Activated CD8-positive, alpha-beta T cell treated with anti-CD3 and anti-CD28 coated beads for 36 hours (primary cell): ENCODE measurements around the gene HSPA1L. TPM values are rescaled to one million over a fixed set of nuclear protein-coding genes. Genes with fewer than 3 reads are reported as not detected.
A peak's percentile ranks its signal among the peaks of the same experiment; 100 is the strongest.
"Not testable (repeated sequence)": the region's sequence is repeated elsewhere in the genome, so short reads cannot be mapped to it uniquely, and the experiment has no call there.

Source experiments
- ATAC-seq: fragments of 200-7000 bp; cut with Tn5 transposase; one replicate; pipeline ENCODE4 v1.10.0; 2021; ENCODE audit warnings: mild to moderate bottlenecking, moderate library complexity
- CTCF ChIA-PET: fragments of 350-600 bp; sonication (Branson Sonifier 250); formaldehyde crosslinking; loops from one replicate; lab custom pipeline; 2021; ENCODE audit warnings: antibody characterized with exemption; lab: Charles Lee
- POLR2A ChIA-PET: fragments of 350-600 bp; sonication (Branson Sonifier 250); formaldehyde crosslinking; loops from one replicate; lab custom pipeline; 2021; ENCODE audit warnings: antibody characterized with exemption; lab: Charles Lee
- DNase-seq: peaks from one replicate; pipeline ENCODE4 v3.0.0-alpha.2; 2020
- H3K27ac Mint-ChIP-seq: one replicate; pipeline ENCODE4 v1.8.0; 2021; ENCODE audit warnings: mild to moderate bottlenecking, mixed read lengths
- H3K27me3 Mint-ChIP-seq: one replicate; pipeline ENCODE4 v1.8.0; 2021; ENCODE audit warnings: mixed read lengths
- H3K36me3 Mint-ChIP-seq: one replicate; pipeline ENCODE4 v1.8.0; 2021; ENCODE audit warnings: low read depth, mixed read lengths
- H3K4me1 Mint-ChIP-seq: one replicate; pipeline ENCODE4 v1.8.0; 2021; ENCODE audit warnings: low read depth, mixed read lengths
- H3K4me3 Mint-ChIP-seq: one replicate; pipeline ENCODE4 v1.8.0; 2021; ENCODE audit warnings: mild to moderate bottlenecking, moderate library complexity, mixed read lengths
- H3K9me3 Mint-ChIP-seq: one replicate; pipeline ENCODE4 v1.8.0; 2021; ENCODE audit warnings: mixed read lengths
- CTCF ChIP-seq: fragments of 200-600 bp; IDR thresholded peaks from one replicate; pipeline ENCODE4 v1.8.0; 2022; ENCODE audit warnings: antibody characterized with exemption, mild to moderate bottlenecking
- intact Hi-C: fragments of 100-400 bp; cut with micrococcal nuclease; formaldehyde crosslinking; loops from one replicate; pipeline ENCODE4 v1.10.0; 2022
- total RNA-seq, 2 experiments: library from RNA; stranded (reverse); gene quantifications; one replicate each; pipeline ENCODE4 v1.2.3, GENCODE V29; 2021

Gene HSPA1L
- total RNA-seq, 2 experiments from 2014 or later, result 1.7 to 2.0 TPM

GRCh38 chr6:31861919-31862343, 46.8 kb upstream of the HSPA1L start:
- ChIA-PET POLR2A (interaction anchor here (1.1 kb wide), 1 partner anchor 208 kb away, joined by 4 read pairs; no protein-coding TSS in a partner anchor), CTCF (interaction anchor here (1.4 to 2.0 kb wide), 2 partner anchors 27 to 61 kb away, joined by 5 to 14 read pairs; no protein-coding TSS in a partner anchor)
- Mint-ChIP-seq H3K27ac (peak overlapping the region; percentile 90), H3K4me3 (peak overlapping the region; percentile 84), H3K4me1 (peaks cover 20% of the 10 kb centered on the region), H3K27me3 (no peaks in the 10 kb centered on the region), H3K9me3 (no peaks in the 10 kb centered on the region), H3K36me3 (peaks cover 4% of the 10 kb centered on the region)
- ATAC-seq (no peak), DNase-seq (no peak)
- no peak for TF ChIP-seq CTCF
- intact Hi-C loops, result loop anchor here (2.0 kb wide), 1 partner anchor 23 kb away; no protein-coding TSS in a partner anchor

GRCh38 chr6:31861150-31861549, 46.1 kb upstream of the HSPA1L start:
- peaks cover 20% of the 10 kb centered on the region for H3K4me1 Mint-ChIP-seq
- ChIA-PET POLR2A (no interaction called here), CTCF (no interaction called here)
- TF ChIP-seq CTCF, result no peak
- ATAC-seq (no peak), DNase-seq (no peak)
- intact Hi-C loops, result loop anchor here (2.0 kb wide), 1 partner anchor 22 kb away; no protein-coding TSS in a partner anchor
- no peak overlapping the region for H3K27ac Mint-ChIP-seq
- H3K36me3 Mint-ChIP-seq, result peaks cover 4% of the 10 kb centered on the region
- H3K9me3 Mint-ChIP-seq, result no peaks in the 10 kb centered on the region
- peak overlapping the region; percentile 84 for H3K4me3 Mint-ChIP-seq
- no peaks in the 10 kb centered on the region for H3K27me3 Mint-ChIP-seq

DNA sequence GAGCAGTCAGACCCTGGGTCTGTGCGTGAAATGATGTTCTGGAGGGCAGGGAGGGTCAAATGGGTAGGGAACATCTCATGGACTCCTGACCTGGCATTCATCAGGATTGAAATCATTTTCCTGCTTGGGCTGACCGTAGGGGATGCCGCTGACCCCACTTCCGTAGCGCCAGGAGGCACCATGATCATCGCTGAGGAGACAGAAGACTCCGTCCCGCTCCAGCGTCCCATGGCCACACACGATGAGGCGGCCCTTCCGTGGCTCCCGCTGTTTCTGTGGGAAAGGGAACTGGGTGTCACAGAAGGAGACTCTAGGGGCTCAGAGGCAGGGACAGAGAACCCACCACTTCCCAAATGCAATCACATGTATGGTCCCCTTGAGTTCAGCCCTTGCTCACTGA, 45.3 kb upstream of the HSPA1L start:
- CTCF ChIA-PET, result interaction anchor here (0.7 to 1.3 kb wide), 4 partner anchors 30 to 162 kb away, joined by 3 to 4 read pairs (median 3); partner anchors contain the start of gene SKIC2
- Mint-ChIP-seq H3K4me3 (no peak overlapping the region), H3K9me3 (no peaks in the 10 kb centered on the region), H3K36me3 (peaks cover 4% of the 10 kb centered on the region), H3K27me3 (no peaks in the 10 kb centered on the region), H3K4me1 (peaks cover 20% of the 10 kb centered on the region), H3K27ac (no peak overlapping the region)
- POLR2A ChIA-PET, result interaction anchor here (0.9 kb wide), 1 partner anchor 10 kb away, joined by 3 read pairs; no protein-coding TSS in a partner anchor
- no peak for ATAC-seq
- DNase-seq, result no peak
- intact Hi-C loops, result loop anchor here (2.0 kb wide), 1 partner anchor 22 kb away; no protein-coding TSS in a partner anchor
- TF ChIP-seq CTCF, result no peak

DNA sequence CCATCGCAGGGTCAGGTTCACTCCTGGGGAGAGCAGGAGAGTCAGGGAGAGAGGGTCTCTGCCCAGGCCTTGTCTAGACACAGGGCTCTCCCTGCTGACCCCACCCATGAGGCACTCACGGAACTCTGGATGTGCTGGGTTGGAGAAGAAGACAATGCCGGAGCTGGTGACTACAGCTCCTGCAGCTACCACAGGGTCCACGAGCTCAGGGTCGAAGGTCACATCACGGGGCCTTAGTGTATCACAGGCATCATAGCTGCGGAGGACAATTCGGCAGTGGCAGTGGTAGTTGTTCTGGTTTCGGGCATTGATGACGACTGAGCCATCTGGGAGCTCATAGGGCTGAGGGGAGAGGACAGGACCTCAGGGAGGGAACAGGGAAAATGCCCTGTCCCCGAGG, 44.8 kb upstream of the HSPA1L start:
- peaks cover 16% of the 10 kb centered on the region for H3K4me1 Mint-ChIP-seq
- no peak overlapping the region for H3K27ac Mint-ChIP-seq
- no peaks in the 10 kb centered on the region for H3K27me3 Mint-ChIP-seq
- no peaks in the 10 kb centered on the region for H3K9me3 Mint-ChIP-seq
- POLR2A ChIA-PET, result interaction anchor here (0.9 kb wide), 2 partner anchors 10 to 238 kb away, joined by 3 read pairs; no protein-coding TSS in a partner anchor
- ATAC-seq, result no peak
- no peak for TF ChIP-seq CTCF
- CTCF ChIA-PET, result interaction anchor here (0.7 to 1.3 kb wide), 5 partner anchors 30 to 162 kb away, joined by 3 to 4 read pairs (median 3); partner anchors contain the start of gene SKIC2
- intact Hi-C loops, result loop anchor here (2.0 kb wide), 1 partner anchor 21 kb away; no protein-coding TSS in a partner anchor
- peaks cover 4% of the 10 kb centered on the region for H3K36me3 Mint-ChIP-seq
- H3K4me3 Mint-ChIP-seq, result no peak overlapping the region
- DNase-seq, result no peak

DNA sequence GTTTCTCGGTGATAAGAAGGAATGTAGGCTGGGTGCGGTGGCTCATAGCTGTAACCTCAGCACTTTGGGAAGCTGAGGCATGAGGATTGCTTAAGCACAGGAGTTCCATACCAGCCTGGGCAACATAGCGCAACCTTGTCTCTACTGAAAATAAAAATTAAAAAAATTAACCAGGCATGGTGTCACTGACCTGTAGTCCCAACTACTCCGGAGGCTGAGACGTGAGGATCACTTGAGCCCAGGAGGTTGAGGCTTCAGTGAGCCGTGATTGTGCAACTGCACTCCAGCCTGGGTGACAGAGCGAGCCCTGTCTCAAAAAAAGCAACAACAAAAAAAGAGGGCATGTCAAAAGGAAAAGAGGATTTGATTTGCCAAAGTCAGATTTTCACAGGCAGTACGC, 43.6 kb upstream of the HSPA1L start:
- ATAC-seq (no peak), DNase-seq (no peak)
- ChIA-PET POLR2A (interaction anchor here (1.2 kb wide), 1 partner anchor 19 kb away, joined by 3 read pairs; no protein-coding TSS in a partner anchor), CTCF (interaction anchor here (1.3 kb wide), 1 partner anchor 101 kb away, joined by 4 read pairs; the partner anchor contains the start of gene SKIC2)
- Mint-ChIP-seq H3K4me3 (no peak overlapping the region), H3K36me3 (peaks cover 4% of the 10 kb centered on the region), H3K27me3 (no peaks in the 10 kb centered on the region), H3K27ac (no peak overlapping the region), H3K4me1 (peaks cover 9% of the 10 kb centered on the region), H3K9me3 (no peaks in the 10 kb centered on the region)
- intact Hi-C loops, result no loop called here
- TF ChIP-seq CTCF, result no peak

DNA sequence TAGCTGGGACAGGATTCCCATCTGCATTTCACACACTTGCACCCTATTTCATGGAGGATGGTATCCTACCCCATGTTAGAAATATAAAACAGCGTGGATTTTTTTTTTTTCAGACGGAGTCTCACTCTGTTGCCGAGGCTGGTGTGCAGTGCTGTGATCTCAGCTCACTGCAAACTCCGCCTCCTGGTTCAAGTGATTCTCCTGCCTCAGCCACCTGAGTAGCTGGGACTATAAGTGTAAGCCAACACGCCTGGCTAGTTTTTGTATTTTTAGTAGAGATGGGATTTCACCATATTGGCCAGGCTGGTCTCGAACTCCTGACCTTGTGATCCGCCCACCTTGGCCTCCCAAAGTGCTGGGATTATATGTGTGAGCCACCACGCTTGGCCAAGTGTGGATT, 42.7 kb upstream of the HSPA1L start:
- H3K4me3 Mint-ChIP-seq, intact Hi-C loops, DNase-seq, H3K4me1 Mint-ChIP-seq, H3K27me3 Mint-ChIP-seq, ATAC-seq, H3K9me3 Mint-ChIP-seq, H3K36me3 Mint-ChIP-seq: not testable (repeated sequence)
- ChIA-PET CTCF (interaction anchor here (1.2 kb wide), 1 partner anchor 94 kb away, joined by 3 read pairs; no protein-coding TSS in a partner anchor), POLR2A (interaction anchor here (1.2 to 1.3 kb wide), 2 partner anchors 18 to 21 kb away, joined by 3 read pairs; no protein-coding TSS in a partner anchor)
- H3K27ac Mint-ChIP-seq, result peak overlapping the region; percentile 2

- DNase-seq, ATAC-seq, H3K27ac Mint-ChIP-seq, CTCF ChIA-PET, H3K9me3 Mint-ChIP-seq, H3K36me3 Mint-ChIP-seq, H3K4me3 Mint-ChIP-seq, H3K27me3 Mint-ChIP-seq, H3K4me1 Mint-ChIP-seq, intact Hi-C loops: not testable (repeated sequence)
- POLR2A ChIA-PET, result interaction anchor here (1.2 kb wide), 1 partner anchor 17 kb away, joined by 3 read pairs; no protein-coding TSS in a partner anchor
Measured at GRCh38 chr6:31851980-31852718, 37.1 kb upstream of the HSPA1L start.
